Measurements from ENCODE around the gene WDR36. TPM values are rescaled to one million over a fixed set of nuclear protein-coding genes. Genes with fewer than 3 reads are reported as not detected.

Gene WDR36
- polyA plus RNA-seq, 3 donors: 7.2 to 8.7 (median 8.2) TPM

GRCh38 chr5:111158105-111158744 lies 66.1 kb downstream of the WDR36 start:
- intact Hi-C loops (cut with micrococcal nuclease): loop anchor here (5.0 kb wide), 1 partner anchor 989 kb away; no protein-coding TSS in a partner anchor
- Mint-ChIP-seq H3K36me3 (no peaks in the 10 kb centered on the region), H3K4me3 (no peak overlapping the region), H3K4me1 (no peaks in the 10 kb centered on the region), H3K27ac (no peak overlapping the region), H3K27me3 (ENCODE audit: low read depth in 3 of 3) (peaks cover 0 to 3% (median 3%) of the 10 kb centered on the region in 3 donors), H3K9me3 (no peaks in the 10 kb centered on the region)
- peak; percentile 19 to 47 (median 44) for DNase-seq
- H3K9me3 ChIP-seq (replicated peaks in 1 of 2; ENCODE audit: control insufficient read depth in 1 of 2, insufficient read depth in 1 of 2, low read length in 2 of 2): no peaks in the 10 kb centered on the region
- peak; percentile 99 for TF ChIP-seq CTCF (IDR thresholded peaks at IDR 0.05)
- no peak overlapping the region for H3K27ac ChIP-seq (ENCODE audit: low read depth in 1 of 2, low read length in 2 of 2)
- no peak overlapping the region for H2AFZ ChIP-seq (ENCODE audit: insufficient read depth, low read depth, low read length, poor library complexity, severe bottlenecking)
- no peaks in the 10 kb centered on the region for H4K20me1 ChIP-seq (ENCODE audit: insufficient read depth, low read length)
- H3K9ac ChIP-seq (ENCODE audit: insufficient read depth, low read length, poor library complexity, severe bottlenecking): no peak overlapping the region
- 24% methylated on average over 4 of the region's 9 CpGs for WGBS (ENCODE audit: insufficient coverage)
- H3K36me3 ChIP-seq (replicated peaks in 1 of 2; ENCODE audit: control insufficient read depth in 1 of 2, insufficient read depth in 2 of 2, low read length in 2 of 2): no peaks in the 10 kb centered on the region
- no peaks in the 10 kb centered on the region for H3K4me1 ChIP-seq (ENCODE audit: control insufficient read depth in 1 of 2, insufficient read depth in 2 of 2, low read length in 2 of 2)
- H3K27me3 ChIP-seq (ENCODE audit: control insufficient read depth in 2 of 2, insufficient read depth in 2 of 2, low read length in 2 of 2): no peaks in the 10 kb centered on the region
- no peak overlapping the region for H3K4me3 ChIP-seq (replicated peaks in 1 of 3; ENCODE audit: low read depth in 2 of 3, low read length in 3 of 3)
- no peaks in the 10 kb centered on the region for H3K79me2 ChIP-seq (ENCODE audit: insufficient read depth, low read length)
- no peak overlapping the region for H3K4me2 ChIP-seq (replicated peaks; ENCODE audit: extremely low read depth, low read length, poor library complexity, severe bottlenecking)

- no peak overlapping the region for H3K4me2 ChIP-seq (replicated peaks; ENCODE audit: extremely low read depth, low read length, poor library complexity, severe bottlenecking)
- H3K27ac ChIP-seq (ENCODE audit: low read depth in 1 of 2, low read length in 2 of 2): no peak overlapping the region
- H3K27me3 Mint-ChIP-seq (ENCODE audit: low read depth in 3 of 3): peaks cover 0 to 5% (median 3%) of the 10 kb centered on the region in 3 donors
- H3K79me2 ChIP-seq (ENCODE audit: insufficient read depth, low read length): no peaks in the 10 kb centered on the region
- no peaks in the 10 kb centered on the region for H3K4me1 Mint-ChIP-seq
- H4K20me1 ChIP-seq (ENCODE audit: insufficient read depth, low read length): no peaks in the 10 kb centered on the region
- no peak overlapping the region for H2AFZ ChIP-seq (ENCODE audit: insufficient read depth, low read depth, low read length, poor library complexity, severe bottlenecking)
- no peak for TF ChIP-seq CTCF (IDR thresholded peaks at IDR 0.05)
- H3K36me3 ChIP-seq (replicated peaks in 1 of 2; ENCODE audit: control insufficient read depth in 1 of 2, insufficient read depth in 2 of 2, low read length in 2 of 2): no peaks in the 10 kb centered on the region
- H3K9me3 ChIP-seq (replicated peaks in 1 of 2; ENCODE audit: control insufficient read depth in 1 of 2, insufficient read depth in 1 of 2, low read length in 2 of 2): no peaks in the 10 kb centered on the region
- no peak overlapping the region for H3K27ac Mint-ChIP-seq
- H3K4me1 ChIP-seq (ENCODE audit: control insufficient read depth in 1 of 2, insufficient read depth in 2 of 2, low read length in 2 of 2): no peaks in the 10 kb centered on the region
- no peak overlapping the region for H3K4me3 ChIP-seq (replicated peaks in 1 of 3; ENCODE audit: low read depth in 2 of 3, low read length in 3 of 3)
- no peaks in the 10 kb centered on the region for H3K27me3 ChIP-seq (ENCODE audit: control insufficient read depth in 2 of 2, insufficient read depth in 2 of 2, low read length in 2 of 2)
- no peaks in the 10 kb centered on the region for H3K36me3 Mint-ChIP-seq
- H3K9ac ChIP-seq (ENCODE audit: insufficient read depth, low read length, poor library complexity, severe bottlenecking): no peak overlapping the region
- no peak for DNase-seq
- H3K4me3 Mint-ChIP-seq: no peak overlapping the region
- 72% methylated on average over 5 of the region's 7 CpGs for WGBS (ENCODE audit: insufficient coverage)
- intact Hi-C loops (cut with micrococcal nuclease): loop anchor here (5.0 kb wide), 1 partner anchor 987 kb away; no protein-coding TSS in a partner anchor
- H3K9me3 Mint-ChIP-seq: no peaks in the 10 kb centered on the region
Observed at GRCh38 chr5:111159845-111160244, 67.7 kb downstream of the WDR36 start.

Data from CD14-positive monocyte (primary cell).